Measurements from ENCODE around the gene MST1.

Gene MST1

GRCh38 chr3:49689046-49689907 is at the start of gene MST1, which contains the start of gene RNF123:
MST1 (minus strand) TSS chr3:49689474; CDS start chr3:49688691, 783 bp downstream.
RNF123 (plus strand) TSS chr3:49689557; CDS start chr3:49691166, 1,609 bp downstream.
- DNase-seq, result peak; percentile 93

DNA sequence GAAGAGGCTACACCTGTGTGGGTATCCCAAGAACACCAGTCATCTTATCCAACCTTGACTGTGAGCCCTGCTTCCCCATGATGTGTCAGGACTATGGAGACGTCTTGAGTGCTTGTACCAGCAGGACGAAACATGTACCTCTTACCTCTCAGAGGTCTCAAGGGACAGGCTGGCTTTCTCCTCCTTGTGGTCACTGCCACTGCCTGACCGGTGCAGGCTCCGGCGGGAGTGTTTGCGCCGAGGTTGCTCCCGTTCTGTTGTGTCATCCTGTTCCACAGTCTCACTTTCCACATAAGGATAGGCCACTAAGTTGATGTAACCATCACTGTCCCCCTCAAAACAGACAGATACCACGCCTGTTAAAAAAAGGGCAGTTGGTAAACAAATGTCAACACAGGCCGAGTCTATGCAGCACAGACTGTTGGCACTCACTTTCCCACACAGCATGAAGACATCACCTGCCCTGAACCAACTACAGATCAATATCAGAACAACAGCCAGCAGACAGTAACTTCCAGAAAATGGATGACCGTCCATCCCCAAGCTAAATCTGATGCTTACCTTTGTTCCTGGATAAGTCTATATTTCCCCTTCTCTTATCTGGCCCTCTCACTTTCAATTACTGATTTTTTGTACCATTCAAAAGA is 48.9 kb upstream of the MST1 start:
- DNase-seq, result no peak

GRCh38 chr3:49734752-49735151 is 45.5 kb upstream of the MST1 start:
- no peak for DNase-seq

DNA sequence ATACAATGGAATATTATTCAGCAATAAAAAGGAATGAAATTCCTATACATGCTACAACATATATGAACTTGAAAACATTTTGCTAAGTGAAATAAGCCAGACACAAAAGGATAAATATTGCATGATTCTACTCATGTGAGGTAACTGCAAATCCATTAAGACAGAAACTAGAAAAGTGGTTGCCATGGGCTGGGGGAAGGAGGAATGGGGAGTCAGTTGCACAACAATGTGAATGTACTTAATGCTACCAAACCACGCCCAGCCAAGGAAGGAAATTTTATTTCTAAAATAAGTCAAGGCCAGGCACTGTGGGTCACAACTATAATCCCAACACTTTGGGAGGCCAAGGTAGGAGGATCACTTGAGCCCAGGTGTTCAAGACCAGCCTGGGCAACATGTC is 44.3 kb upstream of the MST1 start:
- DNase-seq, result no peak

- DNase-seq, result no peak
Measured at GRCh38 chr3:49732597-49732996, 43.3 kb upstream of the MST1 start.

DNA sequence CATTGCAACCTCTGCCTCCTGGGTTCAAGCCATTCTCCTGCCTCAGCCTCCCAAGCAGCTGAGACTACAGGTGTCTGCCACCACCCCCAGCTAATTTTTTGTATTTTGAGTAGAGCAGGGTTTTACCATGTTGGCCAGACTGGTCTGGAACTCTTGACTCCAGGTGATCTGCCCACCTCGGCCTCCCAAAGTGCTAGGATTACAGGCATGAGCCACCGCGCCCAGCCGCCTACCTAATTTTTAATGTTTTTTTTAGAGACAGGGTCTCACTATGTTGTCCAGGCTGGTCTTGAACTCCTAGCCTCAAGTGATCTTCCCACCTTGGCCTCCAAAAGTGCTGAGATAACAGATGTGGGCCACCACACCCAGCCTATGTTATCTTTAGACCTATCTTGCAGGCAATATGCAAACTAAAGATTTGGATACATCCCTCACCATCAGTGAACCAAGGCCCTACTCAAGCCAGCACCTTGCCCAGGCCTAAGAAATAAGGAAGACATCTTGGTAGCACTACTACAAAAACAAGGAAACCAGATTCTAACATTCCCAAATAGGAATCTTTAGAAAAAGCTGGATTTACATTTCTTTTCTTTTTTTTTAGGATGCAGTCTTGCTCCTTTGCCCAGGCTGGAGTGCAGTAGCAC is 40.8 kb upstream of the MST1 start:
- no peak for DNase-seq

DNA sequence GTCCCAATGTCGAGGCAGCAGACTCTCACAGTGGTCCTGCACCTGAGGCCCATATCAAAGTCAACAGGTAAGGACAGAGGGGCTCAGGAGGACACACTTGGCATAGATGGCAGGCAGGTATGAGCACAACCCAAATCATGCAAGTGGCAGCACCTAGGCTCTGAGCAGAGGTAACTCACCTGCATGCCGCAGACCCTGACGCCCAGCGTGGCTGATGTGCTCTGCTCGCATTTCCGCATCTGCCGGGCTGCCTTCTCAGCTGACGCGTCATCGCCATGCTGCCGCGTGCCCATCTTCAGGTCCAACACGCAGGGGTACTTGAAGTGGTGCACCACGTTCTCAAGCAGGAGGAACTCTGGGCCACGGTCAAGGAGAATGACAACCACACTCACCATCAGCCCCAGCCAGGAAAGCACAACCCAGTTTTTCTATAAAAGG is 38.7 kb upstream of the MST1 start:
- no peak for DNase-seq

- DNase-seq, result no peak
Measured at GRCh38 chr3:49727154-49727923, 38.1 kb upstream of the MST1 start.

DNA sequence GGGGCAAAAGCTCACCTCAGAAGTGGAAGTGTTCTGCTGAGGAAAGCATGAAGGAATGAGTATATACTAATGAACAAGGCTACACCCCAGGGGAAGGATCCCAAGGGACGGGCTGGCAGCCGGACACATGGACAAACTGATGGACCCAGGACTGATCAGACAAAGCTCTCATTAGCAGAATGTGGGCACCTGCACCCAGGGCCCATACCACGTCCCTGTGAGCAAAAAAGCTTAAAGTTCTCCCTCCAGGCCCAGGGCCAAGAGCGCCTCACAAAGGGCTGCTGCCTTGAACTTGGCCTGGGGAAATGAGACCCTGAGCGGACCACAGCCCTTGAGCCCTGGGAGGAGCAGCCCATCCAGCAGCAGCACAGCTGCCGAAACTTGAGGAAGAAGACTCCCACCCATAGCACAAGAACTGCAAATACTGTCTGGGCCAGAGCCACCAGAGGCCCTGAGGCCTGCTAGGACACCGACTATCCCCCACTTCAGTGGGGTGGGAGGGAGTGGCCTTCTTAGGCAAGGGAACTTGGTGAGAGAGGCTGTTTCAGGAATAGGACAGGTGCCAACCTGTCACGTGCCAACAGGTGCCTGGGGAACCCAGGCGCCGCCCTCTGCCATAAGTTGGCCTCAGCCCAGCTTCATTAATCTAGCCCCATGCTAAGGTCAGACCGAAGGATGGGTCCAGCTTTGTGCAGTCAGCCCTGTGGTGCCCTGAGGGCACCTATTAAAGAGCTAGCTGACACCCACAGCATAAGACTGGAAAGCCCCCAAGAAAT is 36.8 kb upstream of the MST1 start:
- no peak for DNase-seq

- peak; percentile 67 for DNase-seq
Measured at GRCh38 chr3:49724586-49724985, 35.3 kb upstream of the MST1 start.

DNA sequence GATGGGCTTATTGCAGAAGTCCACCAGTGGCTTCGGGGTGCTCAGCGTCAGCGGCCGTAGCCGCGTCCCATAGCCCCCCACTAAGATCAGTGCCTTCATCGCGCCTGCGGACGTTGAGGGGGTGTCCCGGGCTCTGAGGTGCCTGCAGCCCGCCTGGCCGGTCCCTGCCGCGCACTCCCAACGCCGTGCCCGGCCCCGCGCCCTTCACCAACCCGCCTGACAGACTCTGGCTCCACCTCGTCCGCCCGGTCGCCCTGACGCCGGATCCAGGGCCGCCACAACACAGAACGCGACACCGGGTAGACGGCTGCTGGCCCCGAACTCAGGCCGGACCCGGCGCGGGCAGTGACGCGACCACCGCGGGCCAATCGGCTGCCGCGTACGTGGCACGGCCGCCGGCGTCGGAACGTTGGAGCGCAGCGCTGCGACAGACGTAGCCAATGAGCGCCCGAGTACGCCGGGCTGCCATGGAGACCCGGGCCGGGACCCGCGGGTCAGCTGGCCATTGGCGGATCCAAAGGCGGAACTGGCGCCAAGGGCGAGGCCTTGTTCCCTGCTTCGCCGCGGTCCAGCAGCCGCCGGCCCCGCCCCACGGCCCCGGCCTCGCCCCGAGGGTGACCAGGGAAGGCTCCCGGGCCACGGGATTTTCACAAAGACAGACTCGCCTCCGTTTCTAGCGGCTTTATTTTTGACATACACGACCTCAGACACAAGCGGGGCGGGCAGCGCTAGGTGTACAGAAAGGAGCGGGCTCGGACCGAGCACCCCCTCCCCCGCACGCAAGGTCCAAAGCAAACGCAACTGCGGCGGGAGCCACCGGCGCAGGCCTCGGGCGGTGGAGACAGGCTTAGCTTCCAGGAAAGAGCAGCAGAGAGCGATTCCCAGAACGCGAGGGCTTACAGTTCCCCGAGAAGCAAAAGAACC is 34.6 kb upstream of the MST1 start, which contains the start of gene GMPPB:
Gene GMPPB (minus strand): TSS at position 324 of the 924 bp plus-strand sequence. CDS start 225 bp downstream, at position 99.
- DNase-seq, result peak; percentile 92

DNA sequence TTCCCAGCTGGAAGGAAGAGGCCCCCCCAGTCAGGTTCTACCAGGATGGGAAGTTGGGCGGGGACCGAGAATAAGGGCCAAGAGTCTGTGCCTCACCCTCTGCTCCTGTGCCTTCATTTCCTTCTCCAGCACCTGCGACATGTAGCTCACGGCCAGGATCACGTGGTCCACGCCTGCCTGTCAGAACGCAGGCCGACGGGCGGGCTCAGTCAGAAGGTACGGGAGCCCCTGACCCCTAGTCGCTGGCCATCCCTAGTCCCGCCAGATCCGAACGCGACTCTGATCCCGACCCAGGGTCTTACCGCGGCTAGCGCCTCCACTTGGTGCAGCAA is 34.0 kb upstream of the MST1 start:
- DNase-seq, result peak; percentile 66

- no peak for DNase-seq
Measured at GRCh38 chr3:49722896-49723295, 33.6 kb upstream of the MST1 start.

GRCh38 chr3:49721896-49722781 is 32.9 kb upstream of the MST1 start:
- DNase-seq, result no peak

DNA sequence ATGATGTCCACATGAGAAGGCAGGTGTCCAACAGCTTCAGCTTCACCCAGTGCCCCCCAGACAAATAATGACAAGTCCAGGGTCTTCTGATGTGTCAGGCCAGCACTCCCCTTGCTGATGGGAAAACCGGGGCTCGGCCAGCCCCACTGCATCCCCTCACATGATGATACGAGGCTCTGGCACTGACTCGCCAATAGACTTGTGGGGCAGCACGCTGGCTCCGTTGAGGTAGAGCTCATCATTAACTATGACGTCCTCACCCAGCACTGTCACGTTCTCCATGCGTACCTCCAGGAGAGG is 32.3 kb upstream of the MST1 start:
- DNase-seq, result no peak

DNA sequence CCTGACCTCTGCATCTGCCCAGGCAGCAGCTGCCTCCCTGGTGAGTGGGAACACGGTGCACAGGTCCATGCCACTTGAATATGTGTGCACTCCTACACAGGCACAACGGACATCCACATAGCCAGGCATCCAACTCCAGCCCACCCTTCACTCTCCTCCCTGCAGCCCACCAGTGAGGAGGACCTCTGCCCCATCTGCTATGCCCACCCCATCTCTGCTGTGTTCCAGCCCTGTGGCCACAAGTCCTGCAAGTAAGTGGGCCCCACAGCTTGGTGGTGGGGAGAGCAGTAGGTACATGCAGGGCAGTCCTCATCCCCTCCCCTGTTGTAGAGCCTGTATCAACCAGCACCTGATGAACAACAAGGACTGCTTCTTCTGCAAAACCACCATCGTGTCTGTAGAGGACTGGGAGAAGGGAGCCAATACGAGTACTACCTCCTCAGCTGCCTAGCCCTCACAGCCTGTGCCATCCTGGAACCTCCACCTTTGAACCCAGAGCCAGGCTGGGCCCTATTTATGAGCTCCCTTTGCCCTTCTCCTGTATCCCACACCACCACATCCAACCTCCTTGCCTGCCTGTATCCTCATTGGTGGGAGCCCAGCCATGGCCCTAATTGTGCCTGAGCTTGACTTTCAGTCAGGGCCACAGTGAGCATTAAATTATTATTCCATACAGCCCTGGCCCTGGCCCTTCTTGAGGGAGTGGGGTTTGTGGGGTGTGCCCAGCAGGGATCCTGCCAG is 31.8 kb upstream of the MST1 start:
- no peak for DNase-seq

DNA sequence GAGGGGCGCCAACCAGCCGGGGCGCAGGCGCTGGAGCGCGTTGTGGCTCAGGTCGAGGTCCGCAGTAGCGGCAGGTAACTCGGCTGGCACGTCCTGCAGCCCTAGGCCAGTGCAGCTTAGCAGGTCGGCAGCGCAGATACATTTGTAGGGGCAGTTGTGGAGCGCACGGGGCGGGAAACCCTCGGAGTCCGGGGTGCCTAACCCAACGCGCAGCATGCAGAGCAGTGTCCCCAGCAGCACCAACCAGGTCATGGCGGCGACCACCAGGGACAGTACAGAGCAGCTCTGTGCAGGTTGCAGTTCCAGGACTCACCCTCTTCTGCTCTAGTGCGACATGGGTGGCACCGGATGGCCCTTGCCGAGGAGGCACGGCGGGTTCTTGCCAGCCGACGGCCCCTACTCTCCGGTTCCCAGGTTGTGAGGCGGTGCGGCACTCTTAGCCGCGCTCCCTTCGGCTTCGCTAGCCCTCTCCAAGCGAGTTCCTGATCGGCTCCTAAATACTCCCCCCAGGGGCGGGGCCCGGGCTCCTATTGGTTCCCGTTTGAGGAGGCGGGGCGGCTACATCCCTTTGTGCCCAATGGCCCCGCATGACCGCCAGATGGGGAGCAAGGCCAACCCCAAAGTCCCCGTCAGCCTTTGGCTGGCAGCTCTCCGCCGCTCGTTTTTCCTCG is 30.1 kb upstream of the MST1 start, which contains the start of gene AMIGO3:
Gene AMIGO3 (minus strand): TSS at position 471 of the 671 bp plus-strand sequence. CDS start 219 bp downstream, at position 252.
- peak; percentile 92 for DNase-seq

DNA sequence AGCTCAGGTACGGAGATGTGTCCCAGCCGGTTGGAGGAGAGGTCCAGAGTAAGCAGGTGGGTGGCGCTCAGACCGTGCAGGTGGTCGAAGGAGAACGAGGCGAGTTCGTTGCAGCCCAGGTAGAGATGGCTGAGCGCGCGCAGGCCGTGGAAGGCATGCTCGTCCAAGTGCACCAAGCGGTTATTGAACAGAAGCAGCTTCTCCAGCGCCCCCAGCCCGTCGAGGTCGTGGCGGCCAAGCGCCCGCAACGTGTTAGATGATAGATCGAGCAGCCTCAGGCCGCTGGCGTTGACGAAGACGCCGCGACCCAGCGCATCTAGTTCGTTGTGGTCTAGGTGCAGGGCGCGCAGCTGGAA is 29.6 kb upstream of the MST1 start:
- DNase-seq, result no peak
